ENCODE data around the gene ABCA10.

The ABCA10 gene

GRCh38 chr17:69123626-69124025, 105.0 kb downstream of the ABCA10 start:
- H3K4me3 ChIP-seq (ENCODE audit: low read length) = no peak overlapping the region
- no peak for DNase-seq (ENCODE audit: low read depth, low spot score)

DNA sequence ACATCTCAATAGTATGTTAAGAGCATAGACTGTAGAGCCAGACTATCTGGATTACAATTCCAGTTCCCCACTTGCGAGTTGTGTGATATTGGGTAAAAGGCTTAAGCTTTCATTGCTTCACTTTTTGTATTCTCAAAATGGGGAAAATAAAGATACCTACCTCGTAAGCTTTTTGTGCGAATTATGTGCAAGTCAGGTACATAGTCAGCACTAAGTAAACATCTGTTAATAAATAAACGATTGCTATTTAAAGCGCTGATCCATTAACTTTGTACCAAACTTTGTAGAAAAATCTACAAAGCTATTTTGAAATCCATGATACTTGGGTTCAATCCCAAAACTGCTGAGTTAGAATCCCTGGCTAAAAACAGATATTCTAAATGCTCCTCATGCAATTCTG, 106.6 kb downstream of the ABCA10 start:
- DNase-seq (ENCODE audit: low read depth, low spot score) = no peak
- H3K4me3 ChIP-seq (ENCODE audit: low read length) = no peak overlapping the region

GRCh38 chr17:69117855-69118784, 110.5 kb downstream of the ABCA10 start:
- DNase-seq (ENCODE audit: low read depth, low spot score) = no peak
- no peak overlapping the region for H3K4me3 ChIP-seq (ENCODE audit: low read length)

- no peak for DNase-seq (ENCODE audit: low read depth, low spot score)
- H3K4me3 ChIP-seq (ENCODE audit: low read length) = no peak overlapping the region
Observed at GRCh38 chr17:69111794-69112193, 116.8 kb downstream of the ABCA10 start.

GRCh38 chr17:69105907-69106730, 122.5 kb downstream of the ABCA10 start:
- no peak overlapping the region for H3K4me3 ChIP-seq (ENCODE audit: low read length)
- DNase-seq (ENCODE audit: low read depth, low spot score) = no peak

DNA sequence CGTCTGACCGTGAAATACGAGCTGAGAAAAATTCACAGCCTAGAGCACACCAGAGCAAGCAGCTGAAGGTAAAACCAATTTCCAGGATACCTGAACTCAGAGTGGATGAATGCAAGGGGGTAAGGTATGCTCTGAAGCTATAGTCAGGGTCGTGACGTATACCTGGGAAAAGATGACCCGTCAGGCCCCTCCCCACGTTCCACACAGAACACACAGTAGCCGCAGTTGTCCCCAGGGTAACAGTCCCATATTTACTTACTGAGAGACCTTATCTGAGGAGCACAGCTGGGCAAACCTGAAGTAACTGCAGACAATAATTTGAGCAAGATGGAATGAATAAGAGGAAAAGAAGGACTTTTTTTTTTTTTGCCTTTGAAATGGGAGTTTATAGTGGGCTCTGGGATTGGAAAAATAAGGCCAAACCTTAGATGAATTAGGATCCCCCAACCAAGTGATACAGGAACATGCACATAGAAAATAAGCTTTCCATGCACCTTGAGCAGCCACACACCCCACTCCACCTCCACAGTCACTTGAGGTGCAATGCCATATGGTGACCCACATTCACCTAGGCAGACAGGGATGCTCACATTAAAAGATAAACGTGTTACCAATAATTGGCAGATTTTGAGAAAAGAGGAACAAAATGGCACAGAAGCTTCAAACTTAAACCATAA, 124.9 kb downstream of the ABCA10 start:
- no peak overlapping the region for H3K4me3 ChIP-seq (ENCODE audit: low read length)
- DNase-seq (ENCODE audit: low read depth, low spot score) = no peak

GRCh38 chr17:69098625-69099024, 130.0 kb downstream of the ABCA10 start:
- DNase-seq (ENCODE audit: low read depth, low spot score) = no peak
- no peak overlapping the region for H3K4me3 ChIP-seq (ENCODE audit: low read length)
